Activated CD8-positive, alpha-beta memory T cell treated with anti-CD3 and anti-CD28 coated beads, Interleukin-2, amount 50 U/mL, for 24 hours (primary cell): ENCODE measurements around the gene FCAR.
"Not testable (repeated sequence)": the region's sequence is repeated elsewhere in the genome, so short reads cannot be mapped to it uniquely, and the experiment has no call there.

Experiments
- DNase-seq: peaks from one replicate; pipeline ENCODE4 v3.0.0-alpha.2; 2020; ENCODE audit errors: extremely low read depth

FCAR gene

DNA sequence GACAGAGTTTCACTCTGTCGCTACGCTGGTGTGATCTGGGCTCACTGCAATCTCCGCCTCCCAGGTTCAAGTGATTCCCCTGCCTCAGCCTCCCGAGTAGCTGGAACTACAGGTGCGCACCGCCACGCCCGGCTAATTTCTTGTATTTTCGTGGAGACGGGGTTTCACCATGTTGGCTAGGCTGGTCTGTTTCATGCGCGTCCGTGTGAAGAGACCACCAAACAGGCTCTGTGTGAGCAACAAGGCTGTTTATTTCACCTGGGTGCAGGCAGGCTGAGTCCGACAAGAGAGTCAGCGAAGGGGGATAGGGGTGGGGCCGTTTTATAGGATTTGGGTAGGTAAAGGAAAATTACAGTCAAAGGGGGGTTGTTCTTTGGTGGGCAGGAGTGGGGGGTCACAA, 20.1 kb downstream of the FCAR start:
- DNase-seq: not testable (repeated sequence)

DNA sequence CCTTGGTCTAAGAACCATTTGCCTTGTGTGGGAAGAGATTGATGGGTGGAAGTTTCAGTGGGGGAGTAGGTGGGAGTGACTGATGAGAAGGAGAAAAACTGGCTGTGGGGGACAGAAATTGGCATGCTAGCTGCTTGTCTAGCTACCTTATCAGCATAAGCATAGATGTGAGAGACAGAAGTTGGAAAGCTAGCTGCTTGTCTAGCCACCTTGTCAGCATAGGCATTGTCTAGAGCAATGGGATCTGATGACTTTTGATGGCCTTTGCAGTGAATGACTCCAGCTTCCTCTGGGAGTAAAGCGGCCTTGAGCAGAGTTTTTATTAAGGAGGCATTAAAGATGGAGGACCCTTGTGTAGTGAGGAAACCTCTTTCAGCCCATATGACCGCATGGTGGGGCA, 22.0 kb downstream of the FCAR start:
- DNase-seq: no peak

GRCh38 chr19:54898685-54899084, 24.6 kb downstream of the FCAR start:
- DNase-seq: not testable (repeated sequence)

DNA sequence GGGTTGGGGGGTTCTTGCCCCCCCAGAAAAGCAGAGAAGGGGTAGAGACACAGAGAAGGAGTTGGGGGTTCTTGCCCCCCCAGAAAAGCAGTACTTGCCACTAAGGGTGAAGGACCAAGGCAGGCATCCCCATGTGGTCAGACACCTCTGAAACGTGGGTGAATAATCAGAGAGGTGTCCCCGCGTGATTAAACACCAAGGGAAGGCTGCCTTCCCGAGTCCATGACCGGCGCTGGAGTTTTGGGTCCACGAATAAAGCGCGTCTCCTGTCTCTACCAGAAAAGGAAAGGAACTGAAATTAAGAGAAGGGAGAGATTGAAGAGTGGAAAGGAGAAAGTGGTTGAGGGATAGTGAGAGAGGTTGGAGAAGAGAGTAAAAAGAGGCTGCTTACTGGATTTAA, 25.6 kb downstream of the FCAR start:
- not testable (repeated sequence) for DNase-seq

DNA sequence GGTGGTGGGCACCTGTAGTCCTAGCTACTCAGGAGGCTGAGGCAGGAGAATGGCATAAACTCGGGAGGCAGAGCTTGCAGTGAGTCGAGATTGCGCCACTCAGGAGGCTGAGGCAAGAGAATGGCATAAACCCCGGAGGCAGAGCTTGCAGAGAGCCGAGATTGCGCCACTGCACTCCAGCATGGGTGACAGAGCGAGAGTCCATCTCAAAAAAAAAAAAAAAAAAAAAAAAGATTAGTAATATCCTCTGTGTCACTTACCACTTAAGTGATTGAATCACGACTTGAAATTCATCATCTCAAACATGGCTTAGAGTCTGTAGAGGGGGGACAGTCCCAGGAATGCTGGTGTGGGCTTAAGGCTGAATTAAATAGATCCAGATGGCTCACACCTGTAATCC, 27.1 kb downstream of the FCAR start:
- not testable (repeated sequence) for DNase-seq

DNA sequence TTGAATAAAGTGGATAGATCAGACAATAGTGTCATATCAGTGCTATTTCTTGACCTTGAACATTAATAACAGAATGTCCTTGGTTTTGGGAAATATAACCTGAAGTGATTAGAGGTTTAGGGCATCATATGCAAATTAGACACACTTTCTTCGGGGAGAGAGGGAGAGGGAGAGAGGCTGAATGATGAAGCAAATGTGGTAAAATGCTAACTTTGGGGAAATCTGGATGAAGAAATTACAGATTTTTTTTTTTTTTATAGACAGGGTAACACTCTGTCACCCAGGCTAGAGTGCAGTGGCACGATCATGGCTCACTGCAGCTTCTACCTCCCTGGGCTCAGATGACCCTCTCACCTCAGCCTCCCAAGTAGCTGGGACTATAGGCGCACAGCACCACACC, 28.0 kb downstream of the FCAR start:
- DNase-seq: no peak

GRCh38 chr19:54903303-54903702, 29.3 kb downstream of the FCAR start:
- no peak for DNase-seq

DNA sequence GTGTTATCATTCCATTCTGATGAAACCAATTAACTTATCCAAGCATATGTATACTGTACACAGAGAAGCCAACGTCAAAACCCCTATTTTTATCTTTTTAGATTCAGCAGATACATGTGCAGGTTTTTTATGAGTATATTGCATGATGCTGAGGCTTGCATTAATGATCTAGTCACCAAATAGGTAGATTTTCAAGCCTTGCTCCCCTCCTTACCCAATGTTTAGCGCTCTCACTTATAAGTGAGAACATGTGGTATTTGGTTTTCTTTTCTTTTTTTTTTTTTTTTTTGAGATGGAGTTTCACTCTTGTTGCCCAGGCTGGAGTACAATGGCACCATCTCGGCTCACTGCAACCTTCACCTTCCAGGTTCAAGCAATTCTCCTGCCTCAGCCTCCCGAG, 30.2 kb downstream of the FCAR start:
- not testable (repeated sequence) for DNase-seq

DNA sequence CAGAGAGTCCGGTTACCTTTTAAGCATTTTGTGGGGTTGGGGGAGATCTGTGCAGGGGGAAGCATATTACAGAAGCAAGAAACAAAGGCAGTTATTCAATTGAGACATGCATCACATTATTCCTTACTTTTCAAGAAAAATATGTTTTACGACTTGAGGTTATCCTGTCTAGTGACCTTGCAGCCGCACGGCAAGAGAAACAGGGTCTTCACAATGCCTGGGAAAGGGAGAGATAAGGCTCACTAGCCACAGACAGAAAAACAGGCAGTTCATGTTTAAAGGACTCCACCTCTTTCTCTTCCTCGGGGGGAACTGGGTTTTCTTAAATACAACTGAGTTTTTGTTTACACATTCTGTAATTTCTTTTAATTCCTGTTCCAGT, 31.4 kb downstream of the FCAR start:
- no peak for DNase-seq

DNA sequence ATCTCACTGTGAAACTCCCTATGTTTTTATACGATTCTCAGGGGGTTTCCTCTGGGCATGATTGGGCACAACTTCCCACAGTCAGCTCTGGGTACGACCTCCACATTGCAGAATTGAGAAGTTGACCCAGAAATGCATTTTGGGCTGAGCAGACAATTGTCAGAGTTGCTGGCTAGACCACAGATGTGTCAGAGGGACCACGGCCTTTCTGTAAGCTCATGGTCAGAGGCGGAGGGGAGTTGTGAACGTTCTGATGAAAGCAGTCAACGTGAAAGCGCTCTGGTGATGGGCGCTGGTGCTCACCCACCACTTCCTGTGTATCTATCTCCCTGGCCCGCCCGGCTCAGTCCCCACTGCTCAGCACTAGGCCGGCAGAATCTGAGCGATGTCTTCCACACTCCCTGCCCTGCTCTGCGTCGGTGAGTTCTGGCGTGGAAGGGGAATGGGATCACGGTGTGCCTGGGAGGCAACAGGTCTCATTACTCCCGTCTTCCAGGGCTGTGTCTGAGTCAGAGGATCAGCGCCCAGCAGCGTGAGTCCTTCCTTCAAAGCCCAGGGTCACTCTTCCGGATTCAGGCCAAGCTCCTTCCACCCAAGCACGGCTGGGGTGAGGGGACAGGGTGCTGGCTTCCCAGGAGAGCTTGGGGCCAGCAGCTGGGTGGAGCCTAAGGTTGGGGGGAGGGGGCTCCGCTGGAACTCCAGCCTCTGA, 31.9 kb downstream of the FCAR start, which contains the start of gene NCR1:
Gene NCR1 (plus strand): TSS at position 346 of the 709 bp plus-strand sequence. CDS start 40 bp downstream, at position 386.
- DNase-seq: no peak

GRCh38 chr19:54906819-54907218, 32.8 kb downstream of the FCAR start:
- no peak for DNase-seq

DNA sequence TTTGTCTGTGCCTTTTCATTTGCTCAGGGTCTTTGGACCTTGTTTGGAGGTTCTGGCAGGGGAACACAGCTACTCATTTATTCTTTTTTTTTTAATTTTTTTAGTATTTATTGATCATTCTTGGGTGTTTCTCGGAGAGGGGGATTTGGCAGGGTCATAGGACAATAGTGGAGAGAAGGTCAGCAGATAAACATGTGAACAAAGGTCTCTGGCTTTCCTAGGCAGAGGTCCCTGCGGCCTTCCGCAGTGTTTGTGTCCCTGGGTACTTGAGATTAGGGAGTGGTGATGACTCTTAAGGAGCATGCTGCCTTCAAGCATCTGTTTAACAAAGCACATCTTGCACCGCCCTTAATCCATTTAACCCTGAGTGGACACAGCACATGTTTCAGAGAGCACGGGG, 33.9 kb downstream of the FCAR start:
- not testable (repeated sequence) for DNase-seq

- DNase-seq: no peak
Observed at GRCh38 chr19:54916822-54917221, 42.8 kb downstream of the FCAR start.

DNA sequence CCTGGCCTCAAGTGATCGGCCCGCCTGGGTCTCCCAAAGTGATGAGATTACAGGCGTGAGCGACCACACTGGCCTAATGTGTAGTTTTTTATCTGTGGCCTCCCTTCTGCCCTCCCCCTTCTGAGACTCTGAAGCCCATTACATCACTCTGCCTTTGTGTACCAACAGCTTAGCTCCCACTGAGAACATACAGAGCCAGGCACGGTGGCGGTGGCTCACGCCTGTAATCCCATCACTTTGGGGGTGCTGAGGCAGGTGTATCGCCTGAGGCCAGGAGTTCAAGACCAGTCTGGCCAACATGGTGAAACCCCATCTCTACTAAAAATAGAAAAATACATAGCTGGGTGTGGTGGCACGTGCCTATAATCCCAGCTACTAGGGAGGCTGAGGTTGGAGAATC, 44.5 kb downstream of the FCAR start:
- DNase-seq: no peak

DNA sequence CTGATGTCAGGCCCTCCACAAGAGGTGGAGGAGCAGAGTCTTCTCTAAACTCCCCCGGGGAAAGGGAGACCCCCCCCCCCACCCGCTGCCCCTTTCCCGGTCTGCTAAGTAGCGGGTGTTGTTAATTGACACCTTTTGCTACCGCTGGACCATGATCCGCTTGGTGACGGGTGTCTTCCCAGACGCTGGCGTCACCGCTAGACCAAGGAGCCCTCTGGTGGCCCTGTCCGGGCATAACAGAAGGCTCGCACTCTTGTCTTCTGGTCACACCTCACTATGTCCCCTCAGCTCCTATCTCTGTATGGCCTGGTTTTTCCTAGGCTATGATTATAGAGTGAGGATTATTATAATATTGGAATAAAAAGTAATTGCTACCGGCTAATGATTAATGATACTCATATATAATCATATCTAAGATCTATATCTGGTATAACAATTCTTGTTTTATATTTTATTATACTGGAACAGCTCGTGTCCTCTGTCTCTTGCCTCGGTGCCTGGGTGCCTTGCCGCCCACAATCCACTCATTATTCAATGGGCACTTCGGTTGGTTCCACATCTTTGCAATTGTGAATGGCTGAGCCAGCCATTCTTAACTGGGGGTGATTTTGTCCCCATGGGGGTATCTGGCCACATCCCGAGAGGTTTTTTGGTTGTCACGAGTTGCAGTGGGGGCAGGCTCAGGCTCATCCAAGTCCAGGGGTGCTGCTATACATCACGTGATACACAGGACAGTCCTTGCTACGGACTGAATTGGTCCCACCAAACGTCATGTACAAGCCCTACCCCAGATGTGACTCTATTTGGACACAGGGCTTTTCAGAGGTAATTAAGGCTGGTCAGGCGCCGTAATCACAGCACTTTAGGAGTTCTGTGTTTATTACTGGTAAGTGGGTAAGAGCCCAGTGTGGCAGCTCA, 45.9 kb downstream of the FCAR start:
- not testable (repeated sequence) for DNase-seq

GRCh38 chr19:54921082-54921481, 47.0 kb downstream of the FCAR start:
- DNase-seq: no peak

DNA sequence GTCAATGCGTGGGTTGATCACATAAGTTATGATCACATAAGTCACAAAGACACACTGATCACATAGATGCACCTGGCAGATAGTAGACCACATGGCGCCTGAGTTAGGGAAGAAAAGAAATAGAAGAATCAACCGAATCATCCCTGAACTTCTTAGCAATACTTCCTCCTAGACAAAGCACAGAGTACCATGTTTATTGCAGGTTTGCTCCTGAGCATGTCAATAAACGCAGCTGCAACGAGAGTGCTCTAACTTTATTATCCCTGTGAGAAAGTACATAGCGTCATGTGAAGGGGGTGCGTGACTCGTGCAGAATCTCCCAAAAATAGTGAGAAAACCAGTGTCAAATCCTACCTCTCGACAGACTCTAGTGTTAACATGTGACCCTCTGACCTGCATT, 49.2 kb downstream of the FCAR start:
- no peak for DNase-seq

DNA sequence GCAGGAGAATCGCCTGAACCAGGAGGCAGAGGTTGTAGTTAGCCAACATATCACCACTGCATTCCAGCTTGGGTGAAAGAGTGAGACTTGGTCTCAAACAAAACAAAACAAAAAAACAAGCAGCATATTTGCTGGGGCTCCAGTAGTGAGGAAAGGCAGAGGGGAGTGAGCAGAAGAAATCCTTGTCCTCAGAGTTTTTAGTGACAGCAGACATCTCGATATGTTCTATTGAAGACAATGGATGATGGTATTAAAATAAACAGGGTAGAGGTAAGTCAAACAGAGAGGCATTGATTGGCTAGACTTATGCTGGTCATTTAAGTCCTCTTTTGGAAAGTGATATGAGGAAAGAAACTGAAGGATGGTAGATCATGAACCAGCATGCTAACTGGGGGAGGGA, 54.3 kb downstream of the FCAR start:
- DNase-seq: no peak

- DNase-seq: no peak
Observed at GRCh38 chr19:54937926-54938325, 63.9 kb downstream of the FCAR start.

GRCh38 chr19:54938906-54939305, 64.9 kb downstream of the FCAR start:
- DNase-seq: no peak

- not testable (repeated sequence) for DNase-seq
Observed at GRCh38 chr19:54939538-54939937, 65.5 kb downstream of the FCAR start.
